Esophagus squamous epithelium (tissue), 4 donors: ENCODE data around the gene RMND5A.

ENCODE experiments used
- CTCF ChIP-seq, 6 experiments: fragments of 450-650 bp in 4 of 6; fragments of 200-600 bp in 2 of 6; sonication (generic) in 2 of 6; IDR thresholded peaks; one replicate each; pipeline ENCODE4 v1.5.1; 2016 to 2019; ENCODE audit warnings: antibody characterized with exemption in 6 of 6, mild to moderate bottlenecking in 4 of 6, moderate library complexity in 4 of 6
- POLR2A ChIP-seq, 4 donors: fragments of 450-650 bp; IDR thresholded peaks; one replicate each; pipeline ENCODE4 v1.6.1; 2017; ENCODE audit warnings: antibody characterized with exemption in 4 of 4, mild to moderate bottlenecking in 4 of 4, moderate library complexity in 3 of 4

- TF ChIP-seq CTCF (IDR thresholded peaks at IDR 0.05) (no peak), POLR2A (IDR thresholded peaks at IDR 0.05) (no peak)
These were observed 101.2 kb downstream of the RMND5A start for GRCh38 chr2:86821306-86821705.
